GM10266 (cell line): ENCODE measurements around the gene PRDM1.

Source experiments
- DNase-seq: peaks from one replicate; pipeline ENCODE4 v3.0.0; 2012; ENCODE audit errors: extremely low spot score
- CTCF ChIP-seq: IDR thresholded peaks from 2 replicates; pipeline ENCODE4 v1.5.1; 2012; ENCODE audit warnings: mild to moderate bottlenecking, low read depth; ENCODE audit not compliant: control insufficient read depth, insufficient read depth; ENCODE audit errors: missing control alignments

Gene PRDM1

GRCh38 chr6:106085984-106086813 is at the start of gene PRDM1:
TSS of gene PRDM1 (plus strand) at chr6:106086336. CDS start at chr6:106086554, 218 bp downstream.
- DNase-seq: peak; percentile 74
- TF ChIP-seq CTCF: peak; percentile 41

GRCh38 chr6:106037060-106037459 is 49.1 kb upstream of the PRDM1 start:
- no peak for DNase-seq
- TF ChIP-seq CTCF: no peak

DNA sequence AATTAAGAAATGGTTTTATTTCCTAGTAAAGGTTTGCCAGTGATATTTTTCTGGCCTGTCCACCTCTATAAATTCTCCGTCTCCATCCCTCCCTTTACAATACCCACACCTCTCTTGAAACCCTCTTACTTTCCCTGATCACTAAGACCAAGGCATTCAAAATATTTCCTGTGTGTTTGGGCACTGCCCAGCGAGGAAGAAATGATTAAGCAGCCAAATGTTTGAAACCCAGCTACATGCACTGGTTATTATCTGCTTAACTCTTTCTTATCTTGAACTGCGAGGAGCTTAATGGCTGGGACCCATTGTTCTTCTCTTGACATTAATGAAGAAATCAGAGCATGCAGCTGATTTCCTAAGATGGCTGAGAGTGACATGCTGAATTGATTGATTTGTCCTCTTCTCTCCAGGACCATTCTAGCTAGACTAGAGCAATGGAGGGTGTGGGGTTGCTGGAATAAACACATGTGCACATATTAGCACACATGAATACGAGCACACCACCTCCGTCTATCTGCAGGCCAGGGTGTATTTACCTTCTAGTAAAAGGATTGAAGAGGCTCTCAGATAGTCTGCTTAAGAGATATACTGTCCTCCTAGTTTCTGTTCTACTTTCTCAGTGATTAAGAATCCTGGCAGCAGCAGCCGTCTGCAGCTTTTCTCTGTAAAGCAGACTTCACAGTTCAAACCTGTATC is 46.1 kb upstream of the PRDM1 start:
- TF ChIP-seq CTCF: no peak
- no peak for DNase-seq

GRCh38 chr6:106044151-106044550 is 42.0 kb upstream of the PRDM1 start:
- TF ChIP-seq CTCF: no peak
- no peak for DNase-seq

DNA sequence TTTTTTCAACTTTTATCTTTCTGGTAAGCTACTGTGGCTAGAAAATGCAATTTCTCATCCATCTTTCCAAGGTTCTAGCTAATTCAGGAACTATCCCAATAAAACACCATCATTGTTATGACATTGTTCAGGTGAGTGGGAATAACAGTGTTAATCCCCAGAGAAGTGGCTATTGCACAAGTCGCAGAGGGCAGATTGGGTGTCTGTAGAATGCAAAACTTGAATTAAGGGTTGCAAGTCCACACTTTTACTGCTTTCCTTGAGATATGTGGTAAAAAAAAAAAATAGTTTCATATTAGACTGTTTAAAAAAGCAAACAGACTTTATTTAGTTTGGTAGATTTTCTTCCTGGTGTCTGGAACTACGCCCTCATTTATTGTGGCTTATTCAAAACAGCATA is 41.1 kb upstream of the PRDM1 start:
- no peak for TF ChIP-seq CTCF
- DNase-seq: no peak

DNA sequence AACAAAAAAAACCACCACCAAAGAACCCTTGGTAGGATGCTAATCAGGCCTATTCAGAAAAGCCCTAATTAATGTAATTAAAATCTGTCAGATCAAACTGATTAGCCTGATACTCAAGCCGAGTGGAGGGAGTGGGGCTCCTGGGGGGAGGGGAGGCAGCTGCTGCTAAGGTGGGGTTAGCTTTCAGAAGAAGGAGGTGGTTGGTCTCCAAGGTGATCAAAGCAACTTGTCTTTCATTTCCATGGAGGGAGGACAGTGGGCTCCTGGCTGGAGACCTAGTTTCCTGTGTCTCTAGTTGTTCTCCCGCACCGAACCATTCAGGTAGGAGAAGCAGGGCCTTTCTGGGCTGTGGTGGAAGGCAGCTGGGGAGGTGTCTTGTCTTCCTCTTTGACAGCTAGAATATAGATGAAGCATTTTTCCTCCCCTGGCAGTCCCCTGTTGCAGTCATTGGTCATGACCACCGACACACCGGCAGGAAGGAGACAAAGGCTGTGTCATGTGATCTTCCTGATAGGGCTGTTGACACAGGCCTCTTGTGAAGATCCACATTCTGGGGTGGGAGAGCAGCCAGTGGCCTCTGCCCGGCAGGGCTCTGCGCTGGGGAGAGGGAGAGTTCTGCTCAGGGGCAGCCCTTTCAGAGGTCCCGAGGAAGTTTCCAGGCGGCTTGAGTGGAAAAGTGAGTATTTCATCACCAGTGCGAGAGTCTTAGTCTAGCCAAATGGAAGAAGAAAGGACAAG is 39.9 kb upstream of the PRDM1 start:
- no peak for DNase-seq
- TF ChIP-seq CTCF: no peak

GRCh38 chr6:106046854-106047200 is 39.3 kb upstream of the PRDM1 start:
- TF ChIP-seq CTCF: no peak
- DNase-seq: no peak
